Measurements from ENCODE around the gene PCED1B.
A peak's percentile ranks its signal among the peaks of the same experiment; 100 is the strongest.

Gene PCED1B

GRCh38 chr12:47067771-47068431 is 11.5 kb upstream of the PCED1B start:
- DNase-seq (ENCODE audit: low read depth): no peak

DNA sequence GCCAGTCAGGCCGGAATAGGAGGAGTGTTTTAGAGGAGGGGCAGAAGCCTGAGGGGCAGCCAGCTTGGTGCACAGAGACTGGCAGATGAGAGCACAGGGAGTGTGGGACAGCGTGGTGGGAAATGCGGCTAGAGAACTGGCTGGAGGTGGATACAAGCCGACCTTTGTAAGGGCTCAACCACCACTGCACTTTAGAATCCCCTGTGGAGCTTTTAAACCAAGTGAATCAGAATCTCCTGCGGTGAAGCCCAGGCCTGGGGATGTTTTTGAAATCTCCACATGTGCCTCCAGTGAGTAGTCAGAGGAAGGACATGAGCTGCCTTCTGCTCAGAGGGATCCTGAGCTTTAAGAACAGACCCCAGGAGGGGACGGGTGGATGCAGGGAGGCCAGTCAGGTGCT is 10.9 kb upstream of the PCED1B start:
- no peak for DNase-seq (ENCODE audit: low read depth)

GRCh38 chr12:47070310-47070709 is 9.1 kb upstream of the PCED1B start:
- no peak for DNase-seq (ENCODE audit: low read depth)

- DNase-seq (ENCODE audit: low read depth): no peak
Observed at GRCh38 chr12:47071241-47071852, 8.1 kb upstream of the PCED1B start.

DNA sequence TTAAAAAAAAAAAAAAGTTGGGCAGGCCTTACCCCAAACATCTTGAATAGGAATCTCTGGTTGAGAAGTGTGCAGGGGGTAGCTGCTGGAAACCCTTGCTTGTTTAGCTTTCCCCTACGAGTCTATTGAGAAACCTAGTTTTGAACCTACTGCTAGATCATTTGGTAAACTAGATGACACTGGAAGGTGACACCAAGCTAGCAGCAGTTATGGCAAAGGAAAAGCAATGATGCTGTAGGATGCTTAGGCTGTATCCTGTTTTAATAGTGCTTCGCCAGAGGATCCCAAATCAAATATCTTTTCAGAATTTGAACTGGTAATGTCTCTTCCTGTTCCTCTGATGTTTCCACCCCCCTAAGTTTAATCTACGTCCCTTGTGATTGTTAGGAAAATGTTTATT is 5.5 kb upstream of the PCED1B start:
- no peak for DNase-seq (ENCODE audit: low read depth)

DNA sequence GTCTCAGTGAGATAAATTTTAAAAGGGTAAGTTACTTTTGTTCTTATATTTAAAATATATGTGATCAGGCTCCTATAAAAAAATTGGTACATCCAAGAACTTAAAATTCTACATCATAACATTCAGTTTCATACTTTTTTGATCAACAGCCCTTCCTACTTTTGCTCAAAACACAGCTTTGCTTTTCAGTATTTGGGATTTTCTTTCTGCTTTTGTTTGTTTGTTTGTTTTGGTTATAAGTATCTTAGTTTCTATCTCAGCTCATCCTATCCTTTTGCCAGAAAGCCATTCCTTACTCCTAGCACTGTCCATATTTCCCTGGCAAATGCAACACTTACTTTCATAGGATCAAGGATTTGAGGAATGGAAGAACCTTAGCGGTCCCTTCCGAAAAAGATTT is 4.7 kb upstream of the PCED1B start:
- DNase-seq (ENCODE audit: low read depth): no peak

DNA sequence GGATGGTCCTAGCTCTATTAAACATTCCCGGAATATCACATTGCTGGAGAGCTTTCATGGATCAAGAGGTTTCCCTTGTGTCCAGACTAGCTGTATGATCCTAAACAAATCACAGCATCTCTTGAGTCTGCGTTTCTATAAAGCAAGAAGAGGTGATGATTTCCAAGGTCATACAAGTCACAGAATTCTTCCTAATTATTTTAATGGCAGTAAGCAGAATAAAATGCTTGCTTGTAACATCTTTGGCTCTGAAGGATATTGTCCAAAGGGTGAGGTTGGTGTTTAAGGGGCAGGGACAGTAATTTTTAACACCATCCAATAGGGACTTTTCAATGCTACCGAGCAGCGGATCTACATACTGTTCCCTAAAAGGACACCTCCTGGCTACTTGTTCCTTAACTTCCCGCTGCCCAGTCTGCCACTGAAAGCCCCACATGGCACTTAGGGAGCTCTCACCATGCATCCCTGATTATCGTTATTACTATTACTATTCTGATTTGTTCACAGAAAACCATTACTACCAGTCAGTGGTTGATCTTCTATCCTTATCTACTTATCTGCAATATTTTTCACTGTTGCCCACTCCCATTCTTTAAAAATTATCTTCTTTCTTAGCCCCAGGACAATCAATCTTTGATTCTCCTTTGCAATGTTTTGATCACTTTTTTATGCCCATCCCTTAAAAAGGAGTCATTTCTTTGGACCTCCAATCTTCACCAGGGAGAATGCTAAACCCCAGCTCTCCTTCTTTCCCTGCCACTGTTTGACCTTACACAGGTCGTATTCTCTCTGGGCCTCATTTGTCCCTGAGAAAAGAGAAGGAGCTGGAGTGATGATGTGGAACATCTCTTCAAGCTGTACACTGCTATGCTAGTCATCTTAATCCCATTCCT is 4.0 kb upstream of the PCED1B start:
- DNase-seq (ENCODE audit: low read depth): no peak

DNA sequence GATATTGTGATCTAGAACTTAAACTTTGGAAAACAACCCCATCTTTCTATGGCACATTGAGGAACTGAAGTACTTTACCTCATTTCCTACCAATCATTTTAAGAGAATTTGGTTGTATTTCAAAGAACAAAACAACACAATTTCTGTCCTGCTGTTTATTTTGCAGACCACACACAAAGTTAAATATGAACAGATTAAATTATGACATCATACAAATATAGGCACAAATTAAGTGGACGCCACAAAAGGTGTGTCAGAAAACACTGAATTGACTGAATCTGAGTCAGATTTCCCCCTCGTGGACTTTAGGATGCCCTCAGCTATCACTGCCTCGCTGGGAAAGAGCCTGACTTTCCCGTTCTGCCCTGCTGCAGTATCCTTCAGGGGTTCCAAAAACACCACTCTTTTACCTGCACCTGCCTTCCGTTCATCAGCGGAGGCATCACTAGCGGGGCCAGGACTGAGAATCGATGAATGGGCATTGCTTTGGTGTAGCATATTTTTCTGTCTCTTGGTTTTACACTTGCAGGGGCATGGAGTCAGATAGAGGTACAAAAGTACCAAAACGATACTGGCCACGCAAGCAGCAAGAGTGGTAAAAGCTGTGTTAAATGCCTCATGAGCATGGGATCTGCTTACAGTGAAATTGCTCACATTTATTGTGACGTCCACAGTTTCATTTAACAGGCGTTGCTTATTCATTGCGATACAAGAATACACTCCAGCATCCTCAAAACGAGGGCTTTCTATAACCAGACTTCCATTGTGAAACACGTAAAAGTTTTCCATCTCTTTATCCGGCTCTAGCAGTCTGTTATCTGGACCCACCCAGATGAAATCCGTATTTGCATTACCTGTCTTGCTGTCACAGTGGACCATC is 2.0 kb upstream of the PCED1B start:
- no peak for DNase-seq (ENCODE audit: low read depth)

GRCh38 chr12:47078086-47078395 is 1.4 kb upstream of the PCED1B start:
- no peak for DNase-seq (ENCODE audit: low read depth)

- DNase-seq (ENCODE audit: low read depth): no peak
Observed at GRCh38 chr12:47078733-47079467, 521 bp upstream of the PCED1B start.

- peak; percentile 49 for DNase-seq (ENCODE audit: low read depth)
Observed at GRCh38 chr12:47079981-47080724, 732 bp downstream of the PCED1B start.

DNA sequence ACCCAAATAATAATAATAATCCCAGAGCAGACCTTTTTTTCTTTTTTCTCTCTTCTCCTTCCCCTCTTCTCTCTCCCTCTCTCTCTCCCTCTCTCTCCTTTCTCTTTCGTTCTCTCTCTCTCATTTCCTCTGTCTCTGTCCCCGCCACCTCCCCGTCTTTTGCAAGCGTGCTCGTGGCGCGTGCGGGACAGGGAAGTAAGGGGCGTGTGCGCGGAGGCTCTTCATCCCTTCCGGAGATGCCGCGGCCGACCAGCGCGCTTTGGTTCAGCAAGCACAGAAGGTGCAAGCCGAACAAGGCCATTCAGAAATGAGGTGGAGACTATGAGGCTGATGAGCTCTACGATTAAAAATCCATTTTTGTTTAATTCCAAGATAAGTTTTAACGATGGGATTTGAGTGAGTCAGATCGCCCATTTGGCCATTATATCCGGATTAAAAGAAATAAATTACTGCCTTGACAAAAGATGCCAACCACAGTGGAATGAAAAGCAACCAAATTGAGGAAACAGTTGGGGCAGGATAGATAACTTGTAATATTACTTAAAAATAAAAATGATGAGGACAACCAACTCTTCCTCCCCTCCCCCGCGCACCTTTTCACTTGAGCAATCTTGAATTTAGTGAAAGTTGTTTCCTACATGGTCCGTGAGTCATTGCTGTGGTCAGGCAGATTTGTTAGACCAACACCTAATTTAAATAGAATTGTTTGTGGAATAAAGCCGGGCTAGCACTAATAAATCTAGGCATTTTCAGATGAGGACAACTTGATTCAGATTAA is 1.5 kb downstream of the PCED1B start:
- DNase-seq (ENCODE audit: low read depth): no peak

DNA sequence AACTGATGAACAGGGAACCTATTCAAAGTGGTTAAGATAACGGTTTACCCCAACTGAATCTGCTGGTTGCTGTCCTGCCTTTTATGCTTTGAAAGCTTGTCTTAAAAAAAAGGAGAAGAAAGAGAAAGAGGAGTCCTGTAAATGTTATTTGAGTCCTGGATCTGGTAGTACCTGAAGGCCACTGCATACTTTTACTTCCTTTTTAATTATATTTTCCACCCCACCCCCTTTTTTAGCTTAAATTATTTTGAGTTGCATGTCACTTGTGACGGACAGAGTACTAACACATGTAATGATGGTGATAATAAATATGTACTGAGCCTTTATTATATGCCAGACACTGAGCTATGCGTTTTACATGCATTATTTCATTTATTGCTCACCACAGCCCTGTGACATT is 2.9 kb downstream of the PCED1B start:
- no peak for DNase-seq (ENCODE audit: low read depth)

DNA sequence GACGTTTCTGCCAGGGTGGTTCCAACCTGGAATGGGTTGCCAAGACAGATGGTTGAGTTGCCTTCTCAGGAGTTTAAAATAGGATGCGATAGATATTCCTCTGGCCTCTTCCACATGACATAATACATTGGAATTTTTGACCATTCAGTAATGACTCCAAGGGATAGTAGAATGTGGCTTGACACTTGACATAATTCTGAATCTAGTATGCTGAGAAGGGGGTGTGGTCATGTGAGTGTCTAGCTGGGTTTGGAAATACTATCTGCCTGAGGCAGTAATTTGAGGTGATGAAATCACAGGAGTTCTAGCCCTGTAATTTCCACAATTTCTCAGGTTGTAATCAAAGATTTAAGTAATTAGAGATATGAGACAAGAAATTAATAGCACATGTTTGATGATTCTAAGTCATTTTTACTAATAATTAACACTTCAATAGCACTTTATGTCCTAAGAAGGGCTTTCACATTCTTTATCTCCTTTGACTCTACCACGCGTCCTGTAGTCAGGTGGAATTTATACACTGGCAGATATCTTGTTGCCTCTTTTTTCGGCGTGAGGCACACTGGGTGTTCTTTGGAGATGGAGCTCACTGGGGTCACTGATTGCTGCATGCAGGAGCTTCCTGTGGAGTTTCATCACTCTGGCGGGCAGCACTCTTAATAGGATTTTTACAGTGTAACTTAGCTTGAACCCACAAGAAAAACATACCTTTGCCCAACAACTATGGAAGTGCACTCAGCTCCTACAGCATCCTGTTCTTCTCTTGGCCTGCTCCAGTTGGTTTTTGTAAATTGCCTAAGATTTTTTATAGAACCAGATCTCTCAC is 3.6 kb downstream of the PCED1B start:
- DNase-seq (ENCODE audit: low read depth): peak; percentile 95

DNA sequence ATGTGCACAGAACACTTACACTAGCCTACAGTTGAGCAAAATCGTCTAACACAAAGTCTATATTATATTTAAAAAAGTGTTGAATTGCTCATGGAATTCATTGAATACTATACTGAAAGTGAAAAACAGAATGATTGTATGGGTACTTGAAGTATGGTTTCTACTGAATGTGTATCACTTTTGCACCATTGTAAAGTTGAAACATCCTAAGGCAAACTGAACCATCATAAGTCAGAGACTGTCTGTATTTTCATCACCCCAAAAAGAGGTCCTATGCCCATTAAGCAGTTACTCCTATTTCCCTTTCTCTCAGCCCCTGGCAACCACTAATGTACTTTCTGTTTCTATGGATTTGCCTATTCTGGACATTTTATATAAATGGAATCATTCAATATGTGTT is 4.8 kb downstream of the PCED1B start:
- no peak for DNase-seq (ENCODE audit: low read depth)

- no peak for DNase-seq (ENCODE audit: low read depth)
Observed at GRCh38 chr12:47085815-47086252, 6.4 kb downstream of the PCED1B start.

- no peak for DNase-seq (ENCODE audit: low read depth)
Observed at GRCh38 chr12:47087088-47087688, 7.8 kb downstream of the PCED1B start.

Data from GM04503 (cell line).